ENCODE data around the gene PCNX1. TPM values are rescaled to one million over a fixed set of nuclear protein-coding genes. Genes with fewer than 3 reads are reported as not detected.

The PCNX1 gene
- polyA plus RNA-seq, 1 experiment = 33.2 TPM

- H3K36me3 ChIP-seq (ENCODE audit: control insufficient read depth, insufficient read depth, low read length) = peaks cover 11% of the 10 kb centered on the region
- H3K27me3 ChIP-seq (ENCODE audit: control insufficient read depth, insufficient read depth, low read length) = no peaks in the 10 kb centered on the region
- CTCF ChIA-PET = interaction anchor here (3.5 kb wide), 1 partner anchor 9 kb away, joined by 19 read pairs; no protein-coding TSS in a partner anchor
- TF ChIP-seq CTCF (IDR thresholded peaks at IDR 0.05; ENCODE audit: insufficient read depth, low read depth, low read length) = no peak
- H3K4me3 ChIP-seq (ENCODE audit: low read depth, low read length) = no peak overlapping the region
- POLR2A ChIA-PET = interaction anchor here (0.6 kb wide), 2 partner anchors 128 to 469 kb away, joined by 3 read pairs; no protein-coding TSS in a partner anchor
- DNase-seq (ENCODE audit: low read depth) = no peak
Observed at GRCh38 chr14:70981000-70981952, 74.0 kb downstream of the PCNX1 start.

- ChIA-PET POLR2A (interaction anchor here (0.6 kb wide), 1 partner anchor 127 kb away, joined by 3 read pairs; no protein-coding TSS in a partner anchor), CTCF (interaction anchor here (0.9 to 3.5 kb wide), 4 partner anchors 9 to 373 kb away, joined by 3 to 19 read pairs (median 4); no protein-coding TSS in a partner anchor)
Observed at GRCh38 chr14:70982200-70982599, 74.9 kb downstream of the PCNX1 start.

GRCh38 chr14:70987041-70987440 is 79.8 kb downstream of the PCNX1 start:
- CTCF ChIA-PET = interaction anchor here (0.6 kb wide), 1 partner anchor 11 kb away, joined by 3 read pairs; no protein-coding TSS in a partner anchor
- no peak for TF ChIP-seq CTCF (IDR thresholded peaks at IDR 0.05; ENCODE audit: insufficient read depth, low read depth, low read length)
- H3K27me3 ChIP-seq (ENCODE audit: control insufficient read depth, insufficient read depth, low read length) = no peaks in the 10 kb centered on the region

More at GRCh38 chr14:70982200-70982599, 74.9 kb downstream of the PCNX1 start:
- H3K36me3 ChIP-seq (ENCODE audit: control insufficient read depth, insufficient read depth, low read length) = peaks cover 11% of the 10 kb centered on the region
- no peak for DNase-seq (ENCODE audit: low read depth)
- H3K4me3 ChIP-seq (ENCODE audit: low read depth, low read length) = no peak overlapping the region
- no peak for TF ChIP-seq CTCF (IDR thresholded peaks at IDR 0.05; ENCODE audit: insufficient read depth, low read depth, low read length)
- no peaks in the 10 kb centered on the region for H3K27me3 ChIP-seq (ENCODE audit: control insufficient read depth, insufficient read depth, low read length)

GRCh38 chr14:70988452-70988851 is 81.2 kb downstream of the PCNX1 start:
- no peaks in the 10 kb centered on the region for H3K27me3 ChIP-seq (ENCODE audit: control insufficient read depth, insufficient read depth, low read length)
- DNase-seq (ENCODE audit: low read depth) = no peak
- no peak overlapping the region for H3K4me3 ChIP-seq (ENCODE audit: low read depth, low read length)
- TF ChIP-seq CTCF (IDR thresholded peaks at IDR 0.05; ENCODE audit: insufficient read depth, low read depth, low read length) = no peak
- POLR2A ChIA-PET = no interaction called here
- H3K36me3 ChIP-seq (ENCODE audit: control insufficient read depth, insufficient read depth, low read length) = no peaks in the 10 kb centered on the region
- CTCF ChIA-PET = interaction anchor here (1.7 to 1.8 kb wide), 2 partner anchors 9 to 16 kb away, joined by 4 to 5 read pairs; no protein-coding TSS in a partner anchor

More at GRCh38 chr14:70987041-70987440, 79.8 kb downstream of the PCNX1 start:
- POLR2A ChIA-PET = no interaction called here
- H3K36me3 ChIP-seq (ENCODE audit: control insufficient read depth, insufficient read depth, low read length) = no peaks in the 10 kb centered on the region
- DNase-seq (ENCODE audit: low read depth) = no peak
- no peak overlapping the region for H3K4me3 ChIP-seq (ENCODE audit: low read depth, low read length)

- DNase-seq (ENCODE audit: low read depth) = no peak
- CTCF ChIA-PET = no interaction called here
- Histone ChIP-seq H3K36me3 (ENCODE audit: control insufficient read depth, insufficient read depth, low read length) (no peaks in the 10 kb centered on the region), H3K4me3 (ENCODE audit: low read depth, low read length) (no peak overlapping the region), H3K27me3 (ENCODE audit: control insufficient read depth, insufficient read depth, low read length) (no peaks in the 10 kb centered on the region)
- POLR2A ChIA-PET = no interaction called here
- no peak for TF ChIP-seq CTCF (IDR thresholded peaks at IDR 0.05; ENCODE audit: insufficient read depth, low read depth, low read length)
Observed at GRCh38 chr14:70993931-70994330, 86.7 kb downstream of the PCNX1 start.
